Activated T-cell treated with anti-CD3 and anti-CD28 coated beads, Interleukin-2, amount 50 U/mL, for 24 hours (primary cell): ENCODE data around the gene FARSB.

ENCODE experiments used
- DNase-seq: peaks from one replicate; pipeline ENCODE4 v3.0.0-alpha.2; 2020
- H3K27ac Mint-ChIP-seq: 2 replicates; pipeline ENCODE4 v1.8.0; 2020; ENCODE audit warnings: mild to moderate bottlenecking, mixed read lengths
- H3K27me3 Mint-ChIP-seq: 2 replicates; pipeline ENCODE4 v1.8.0; 2020; ENCODE audit warnings: mixed read lengths
- H3K36me3 Mint-ChIP-seq: 2 replicates; pipeline ENCODE4 v1.8.0; 2020; ENCODE audit warnings: low read depth, mixed read lengths
- H3K4me1 Mint-ChIP-seq: 2 replicates; pipeline ENCODE4 v1.8.0; 2020; ENCODE audit warnings: low read depth, mixed read lengths
- H3K4me3 Mint-ChIP-seq: 2 replicates; pipeline ENCODE4 v1.8.0; 2020; ENCODE audit warnings: mild to moderate bottlenecking, moderate library complexity, mixed read lengths
- H3K9me3 Mint-ChIP-seq: 2 replicates; pipeline ENCODE4 v1.8.0; 2020; ENCODE audit warnings: mixed read lengths

Gene FARSB

DNA sequence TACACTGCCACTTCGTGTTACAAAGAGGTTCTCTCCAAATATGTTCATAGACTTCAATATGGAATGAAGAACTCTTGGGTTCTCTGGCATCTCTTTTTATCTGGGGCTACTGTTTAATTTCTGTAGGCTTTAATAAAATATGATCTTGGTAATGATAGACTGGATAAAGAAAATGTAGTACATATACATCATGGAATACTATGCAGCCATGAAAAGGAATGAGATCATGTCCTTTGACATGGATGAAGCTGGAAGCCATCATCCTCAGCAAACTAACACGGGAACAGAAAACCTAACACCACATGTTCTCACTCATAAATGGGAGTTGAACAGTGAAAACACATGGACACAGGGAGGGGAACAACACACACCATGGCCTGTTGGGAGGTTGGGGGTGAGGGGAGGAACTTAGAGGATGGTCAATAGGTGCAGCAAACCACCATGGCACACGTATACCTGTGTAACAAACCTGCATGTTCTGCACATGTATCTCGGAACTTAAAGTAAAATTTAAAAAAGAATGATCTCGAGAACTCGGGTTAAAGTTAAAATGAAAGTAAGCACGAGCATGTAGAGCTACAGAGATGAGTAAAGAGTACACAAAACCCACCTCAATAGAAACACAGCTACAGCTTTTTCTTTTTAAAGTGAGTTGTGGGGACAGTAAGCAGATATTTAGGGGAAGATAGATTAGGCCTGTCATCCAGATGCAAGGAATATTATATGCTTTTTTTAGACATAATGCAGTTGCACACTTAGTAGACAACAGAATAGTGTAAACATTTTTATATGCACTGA, 129.2 kb downstream of the FARSB start:
- H3K4me1 Mint-ChIP-seq: no peaks in the 10 kb centered on the region
- no peak overlapping the region for H3K27ac Mint-ChIP-seq
- DNase-seq: no peak
- no peak overlapping the region for H3K4me3 Mint-ChIP-seq
- H3K27me3 Mint-ChIP-seq: no peaks in the 10 kb centered on the region
- H3K9me3 Mint-ChIP-seq: peaks cover 2% of the 10 kb centered on the region
- peaks cover 13% of the 10 kb centered on the region for H3K36me3 Mint-ChIP-seq

DNA sequence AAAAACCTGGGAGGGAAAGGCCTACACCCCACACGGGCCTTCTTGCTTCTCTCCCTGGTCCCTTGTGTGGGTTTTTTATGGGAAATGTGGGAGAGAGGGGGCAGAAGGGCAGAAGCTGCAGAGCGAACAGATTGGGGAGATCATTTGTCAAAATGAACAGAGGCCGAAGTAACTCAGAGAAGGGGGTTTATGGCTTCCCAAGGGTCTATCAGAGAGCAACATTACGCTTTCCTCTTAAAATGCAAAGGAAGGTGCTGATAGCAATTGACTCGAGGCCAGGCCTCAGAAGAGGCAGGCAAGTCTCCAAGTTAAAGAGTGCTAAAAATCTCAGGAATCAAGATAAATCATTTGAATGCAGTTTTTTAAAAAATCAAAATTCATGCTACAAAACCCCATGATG, 130.1 kb downstream of the FARSB start:
- peaks cover 13% of the 10 kb centered on the region for H3K36me3 Mint-ChIP-seq
- H3K4me3 Mint-ChIP-seq: no peak overlapping the region
- no peak overlapping the region for H3K27ac Mint-ChIP-seq
- no peaks in the 10 kb centered on the region for H3K4me1 Mint-ChIP-seq
- no peaks in the 10 kb centered on the region for H3K27me3 Mint-ChIP-seq
- peaks cover 2% of the 10 kb centered on the region for H3K9me3 Mint-ChIP-seq
- no peak for DNase-seq

DNA sequence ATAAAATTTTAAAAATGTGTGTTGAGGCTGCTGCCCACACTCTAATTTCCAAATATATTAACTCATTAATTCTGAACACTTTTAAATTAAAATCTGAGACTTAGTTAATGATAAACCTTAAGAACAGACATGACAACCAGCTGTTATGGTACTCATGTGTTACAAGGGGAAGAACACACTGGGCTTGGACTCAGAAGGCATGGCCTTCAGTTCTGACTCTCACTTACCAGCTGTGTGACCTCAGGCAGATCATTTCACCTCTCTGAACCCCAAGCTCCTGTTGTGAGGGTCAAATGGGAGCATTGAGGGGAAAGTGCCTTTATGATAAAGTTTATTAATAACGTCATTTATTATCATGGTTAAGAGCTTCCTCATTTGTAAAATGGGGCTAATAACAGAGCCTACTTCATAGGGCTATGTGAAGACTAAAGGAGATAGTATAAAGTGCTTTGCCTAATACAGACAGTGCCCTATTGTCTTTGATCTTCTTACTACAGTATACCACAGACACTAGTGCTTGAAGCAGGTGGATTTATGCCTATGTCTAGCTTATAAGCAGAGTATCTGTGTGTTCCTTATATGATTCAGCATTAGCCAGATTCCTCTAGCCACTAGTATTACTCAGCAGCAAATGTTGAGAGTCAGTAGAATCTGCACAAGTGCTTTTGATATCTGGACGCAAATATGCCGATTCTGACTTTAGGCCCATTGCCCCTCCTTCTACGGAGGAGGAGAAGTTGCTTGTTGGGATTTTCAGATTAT, 131.9 kb downstream of the FARSB start:
- Mint-ChIP-seq H3K36me3 (peaks cover 13% of the 10 kb centered on the region), H3K4me3 (no peak overlapping the region), H3K9me3 (peaks cover 2% of the 10 kb centered on the region), H3K4me1 (no peaks in the 10 kb centered on the region), H3K27ac (no peak overlapping the region), H3K27me3 (no peaks in the 10 kb centered on the region)
- no peak for DNase-seq

DNA sequence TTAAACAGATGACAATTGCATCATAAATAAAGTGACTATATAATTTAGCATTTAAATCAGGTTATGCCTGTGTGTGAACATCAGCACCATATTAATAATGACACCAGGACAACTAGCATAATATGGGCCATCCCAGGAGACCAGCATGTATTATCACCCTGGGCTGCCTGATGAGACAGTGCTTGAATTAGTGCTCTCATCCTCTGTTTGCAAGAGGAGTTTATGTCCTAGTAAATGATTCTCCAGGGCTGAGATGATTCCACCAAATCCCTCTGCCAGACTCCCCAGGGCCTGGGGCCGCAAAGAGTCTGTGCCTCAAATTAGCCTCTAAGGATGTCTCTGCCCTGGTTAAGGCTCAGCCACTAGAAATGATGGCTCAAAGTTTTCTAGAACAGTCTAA, 133.8 kb downstream of the FARSB start:
- H3K9me3 Mint-ChIP-seq: peaks cover 2% of the 10 kb centered on the region
- no peak for DNase-seq
- H3K27me3 Mint-ChIP-seq: no peaks in the 10 kb centered on the region
- no peak overlapping the region for H3K4me3 Mint-ChIP-seq
- H3K4me1 Mint-ChIP-seq: no peaks in the 10 kb centered on the region
- H3K27ac Mint-ChIP-seq: no peak overlapping the region
- peaks cover 13% of the 10 kb centered on the region for H3K36me3 Mint-ChIP-seq

DNA sequence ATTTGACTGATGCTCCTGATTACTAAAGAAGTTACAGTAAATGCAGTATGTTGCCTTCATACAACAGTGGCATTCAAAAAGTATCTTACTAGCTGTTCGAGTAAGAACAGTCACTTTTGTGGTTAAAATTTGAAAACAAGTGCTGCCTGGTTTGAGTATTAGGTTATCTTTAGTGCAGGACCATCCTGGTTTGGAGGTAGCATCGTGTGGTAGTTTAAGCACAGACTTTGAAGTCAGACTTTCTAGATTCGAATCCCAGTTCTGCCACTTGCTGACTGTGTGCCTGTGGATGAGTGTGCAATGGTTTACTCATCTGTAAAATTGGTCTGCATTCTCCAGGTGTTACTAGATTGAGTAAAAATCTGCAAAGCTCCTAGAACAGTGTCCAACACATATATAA, 134.8 kb downstream of the FARSB start:
- no peak overlapping the region for H3K4me3 Mint-ChIP-seq

More for the DNA sequence above, 134.8 kb downstream of the FARSB start:
- DNase-seq: no peak
- no peak overlapping the region for H3K27ac Mint-ChIP-seq
- peaks cover 9% of the 10 kb centered on the region for H3K36me3 Mint-ChIP-seq
- H3K4me1 Mint-ChIP-seq: no peaks in the 10 kb centered on the region
- peaks cover 2% of the 10 kb centered on the region for H3K27me3 Mint-ChIP-seq
- no peaks in the 10 kb centered on the region for H3K9me3 Mint-ChIP-seq
